HFFc6 (cell line): ENCODE data around the gene ZFP3. TPM values are rescaled to one million over a fixed set of nuclear protein-coding genes. Genes with fewer than 3 reads are reported as not detected.
A peak's percentile ranks its signal among the peaks of the same experiment; 100 is the strongest.
"Not testable (repeated sequence)": the region's sequence is repeated elsewhere in the genome, so short reads cannot be mapped to it uniquely, and the experiment has no call there.

Experiments
- DNase-seq: peaks from one replicate; pipeline ENCODE4 v3.0.0-alpha.2; 2018
- H3K27ac Mint-ChIP-seq: 2 replicates; pipeline ENCODE4 v1.8.0; 2020; ENCODE audit warnings: mild to moderate bottlenecking, mixed read lengths
- H3K27me3 Mint-ChIP-seq: 2 replicates; pipeline ENCODE4 v1.8.0; 2021; ENCODE audit warnings: mild to moderate bottlenecking, moderate library complexity, mixed read lengths; ENCODE audit not compliant: insufficient read depth
- H3K36me3 Mint-ChIP-seq: 2 replicates; pipeline ENCODE4 v1.8.0; 2021; ENCODE audit warnings: low read depth, mixed read lengths
- H3K4me1 Mint-ChIP-seq: 2 replicates; pipeline ENCODE4 v1.8.0; 2020; ENCODE audit warnings: low read depth, mixed read lengths
- H3K4me3 Mint-ChIP-seq: 2 replicates; pipeline ENCODE4 v1.8.0; 2020; ENCODE audit warnings: mild to moderate bottlenecking, moderate library complexity, mixed read lengths
- H3K9me3 Mint-ChIP-seq: 2 replicates; pipeline ENCODE4 v1.8.0; 2020; ENCODE audit warnings: mild to moderate bottlenecking, mixed read lengths
- total RNA-seq, 6 experiments: library from RNA; stranded (reverse); fragmentation: NEBNext Ultra II Directional; extraction: Animal tissue kit (Norgen Biotek cat#: 25700); gene quantifications; 2 replicates in 1 of 6; 3 replicates in 5 of 6; pipeline ENCODE4 v1.2.3, GENCODE V29; 2021
- TF ChIP-seq, protein P1 (sequence below): fragments of 200-600 bp; sonication (generic); IDR thresholded peaks from 2 replicates; pipeline ENCODE4 v1.5.0; 2021; ENCODE audit warnings: antibody characterized with exemption, mild to moderate bottlenecking

The ZFP3 gene
- total RNA-seq, 6 experiments from 2014 or later, result 0.09 to 0.19 (median 0.13) TPM; not detected in 1

DNA sequence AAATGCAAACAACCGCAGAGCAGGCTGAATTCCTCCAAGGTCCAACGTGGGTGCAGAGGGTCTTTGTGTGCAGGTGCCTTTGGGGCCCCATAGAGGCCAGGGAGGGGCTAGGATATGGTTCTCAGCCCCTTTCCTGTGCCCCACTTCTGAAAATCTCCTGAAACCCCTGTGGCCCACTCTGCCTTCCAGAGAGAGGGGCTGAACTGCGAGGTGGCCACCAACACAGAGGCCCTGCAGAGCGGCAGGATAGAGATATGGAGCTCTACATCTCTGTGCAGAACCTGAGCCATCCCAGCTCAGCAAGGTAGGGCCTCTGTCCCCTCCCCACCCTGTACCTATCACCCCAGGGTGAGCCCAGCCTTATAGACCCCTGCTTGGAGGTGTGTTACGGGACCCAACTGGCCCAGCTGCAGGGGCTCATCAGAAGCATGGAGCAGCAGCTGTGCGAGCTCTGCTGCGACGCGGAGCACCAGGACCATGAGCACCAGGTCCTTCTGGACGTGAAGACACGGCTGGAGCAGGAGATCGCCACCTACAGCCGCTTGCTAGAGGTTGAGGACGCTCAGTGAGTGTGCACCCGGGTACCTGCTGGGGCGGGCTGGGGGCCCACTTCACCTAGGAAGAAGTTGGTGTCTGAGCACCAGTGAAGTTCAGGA lies 43.0 kb downstream of the ZFP3 start:
- no peak overlapping the region for H3K27ac Mint-ChIP-seq
- H3K4me3 Mint-ChIP-seq, result peak overlapping the region; percentile 6; the same call in 1 of the 2 replicates
- TF ChIP-seq, protein P1, sequence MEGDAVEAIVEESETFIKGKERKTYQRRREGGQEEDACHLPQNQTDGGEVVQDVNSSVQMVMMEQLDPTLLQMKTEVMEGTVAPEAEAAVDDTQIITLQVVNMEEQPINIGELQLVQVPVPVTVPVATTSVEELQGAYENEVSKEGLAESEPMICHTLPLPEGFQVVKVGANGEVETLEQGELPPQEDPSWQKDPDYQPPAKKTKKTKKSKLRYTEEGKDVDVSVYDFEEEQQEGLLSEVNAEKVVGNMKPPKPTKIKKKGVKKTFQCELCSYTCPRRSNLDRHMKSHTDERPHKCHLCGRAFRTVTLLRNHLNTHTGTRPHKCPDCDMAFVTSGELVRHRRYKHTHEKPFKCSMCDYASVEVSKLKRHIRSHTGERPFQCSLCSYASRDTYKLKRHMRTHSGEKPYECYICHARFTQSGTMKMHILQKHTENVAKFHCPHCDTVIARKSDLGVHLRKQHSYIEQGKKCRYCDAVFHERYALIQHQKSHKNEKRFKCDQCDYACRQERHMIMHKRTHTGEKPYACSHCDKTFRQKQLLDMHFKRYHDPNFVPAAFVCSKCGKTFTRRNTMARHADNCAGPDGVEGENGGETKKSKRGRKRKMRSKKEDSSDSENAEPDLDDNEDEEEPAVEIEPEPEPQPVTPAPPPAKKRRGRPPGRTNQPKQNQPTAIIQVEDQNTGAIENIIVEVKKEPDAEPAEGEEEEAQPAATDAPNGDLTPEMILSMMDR, result no peak
- peaks cover 28% of the 10 kb centered on the region for H3K27me3 Mint-ChIP-seq
- H3K36me3 Mint-ChIP-seq, result no peaks in the 10 kb centered on the region
- H3K4me1 Mint-ChIP-seq, result no peaks in the 10 kb centered on the region
- no peaks in the 10 kb centered on the region; the same call in 1 of the 2 replicates for H3K9me3 Mint-ChIP-seq
- no peak for DNase-seq

DNA sequence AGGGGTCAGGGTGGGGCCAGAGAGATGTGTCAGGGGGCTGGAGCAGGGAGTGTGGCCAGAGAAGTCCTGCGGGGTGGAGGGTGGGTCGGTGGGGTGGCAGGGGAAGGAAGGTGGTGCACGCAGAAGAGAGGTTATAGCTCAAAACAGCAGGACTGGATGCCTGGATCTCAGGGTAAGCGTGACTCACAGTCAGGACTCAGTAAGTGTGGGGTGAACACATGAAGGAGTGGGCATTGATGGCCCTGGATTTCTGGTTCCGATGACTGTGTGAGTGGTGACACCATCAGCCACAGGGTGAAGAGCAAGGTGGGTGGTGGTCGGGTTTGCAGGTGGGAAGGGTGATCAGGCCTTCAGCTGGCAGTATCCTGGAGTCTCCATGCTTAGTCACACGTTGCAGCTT lies 43.8 kb downstream of the ZFP3 start:
- not testable (repeated sequence) for H3K9me3 Mint-ChIP-seq, H3K27ac Mint-ChIP-seq, H3K36me3 Mint-ChIP-seq, H3K4me1 Mint-ChIP-seq, DNase-seq
- H3K27me3 Mint-ChIP-seq, result peaks cover 32% of the 10 kb centered on the region
- H3K4me3 Mint-ChIP-seq, result peak overlapping the region; percentile 6; the same call in 1 of the 2 replicates

DNA sequence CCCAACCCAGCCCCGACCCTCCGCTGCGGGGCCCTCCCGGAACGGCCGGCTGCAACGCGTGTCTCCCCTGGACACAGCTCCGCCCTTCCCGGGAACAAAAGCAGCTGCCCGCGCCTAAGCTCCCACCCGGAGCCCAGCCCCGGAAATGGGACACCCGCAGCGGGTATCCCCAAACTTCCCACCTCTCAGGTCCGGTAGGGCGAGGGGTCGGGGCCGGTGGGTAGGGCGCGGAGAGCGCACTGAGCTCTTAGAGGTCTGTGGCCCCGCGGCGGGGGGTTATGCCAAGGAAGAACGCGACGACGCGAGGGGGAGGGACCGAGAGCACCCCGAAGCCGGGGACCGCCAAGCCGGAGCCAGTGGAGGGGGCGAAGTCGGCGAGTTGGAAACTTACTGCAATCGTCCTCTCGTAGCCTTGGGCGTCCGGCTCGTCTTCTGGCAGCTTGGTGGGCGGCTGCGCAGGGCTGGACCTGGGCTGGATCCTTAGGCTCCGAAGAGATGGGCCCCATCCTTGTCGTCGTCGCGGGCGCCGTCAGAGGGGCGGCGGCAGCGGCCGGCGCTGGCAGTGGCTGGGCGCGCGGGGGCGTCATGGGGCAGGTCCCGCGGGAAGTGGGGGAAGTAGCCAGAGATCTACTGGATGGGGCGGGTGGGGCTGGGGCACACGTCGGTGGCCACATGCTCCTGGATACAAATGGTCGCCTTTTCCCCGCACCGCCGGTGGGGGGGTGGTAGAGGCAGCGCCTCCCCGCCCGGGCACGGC lies 44.5 kb downstream of the ZFP3 start:
- no peak for DNase-seq
- Mint-ChIP-seq H3K27ac (no peak overlapping the region), H3K27me3 (peaks cover 37% of the 10 kb centered on the region), H3K4me3 (peak overlapping the region; percentile 65), H3K4me1 (no peaks in the 10 kb centered on the region), H3K9me3 (no peaks in the 10 kb centered on the region), H3K36me3 (no peaks in the 10 kb centered on the region)
- TF ChIP-seq, protein P1, result no peak

DNA sequence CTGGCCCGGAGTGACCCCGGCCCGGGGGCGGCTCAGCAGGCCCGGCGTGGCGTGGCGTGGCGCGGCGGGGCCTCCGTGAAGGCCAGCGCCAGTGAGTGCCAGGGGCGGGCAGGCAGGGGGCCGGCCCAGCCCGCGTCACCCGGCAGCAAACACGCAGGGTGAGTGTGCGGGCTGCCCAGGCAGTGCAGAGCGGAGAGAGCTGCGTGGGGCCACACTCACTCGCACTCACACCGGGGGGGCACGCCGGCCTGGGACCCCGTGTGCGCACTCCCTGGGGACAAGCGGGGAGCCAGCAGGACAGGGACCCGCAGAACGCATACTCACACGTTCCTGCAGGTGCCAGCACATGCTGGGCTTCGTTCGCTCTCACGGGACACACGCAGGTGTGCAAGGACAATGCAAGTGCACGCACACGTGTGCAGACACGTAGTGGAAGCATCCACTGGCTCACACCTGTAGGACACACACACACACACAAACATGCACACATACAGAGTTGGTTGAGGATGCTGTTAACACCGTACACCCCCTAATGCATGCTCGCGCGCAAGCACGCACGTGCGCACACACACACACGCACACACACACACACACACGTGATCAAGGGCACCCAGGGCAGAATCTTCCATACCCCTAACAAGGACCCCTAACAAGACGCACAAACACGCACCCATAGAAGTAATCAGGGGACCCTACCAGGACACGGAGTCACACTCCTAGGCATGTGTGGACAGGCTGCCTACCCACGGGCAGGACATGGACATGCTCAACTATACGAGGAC lies 45.3 kb downstream of the ZFP3 start:
- Mint-ChIP-seq H3K36me3 (no peaks in the 10 kb centered on the region), H3K27ac (no peak overlapping the region), H3K4me1 (no peaks in the 10 kb centered on the region), H3K27me3 (peaks cover 37% of the 10 kb centered on the region), H3K4me3 (no peak overlapping the region), H3K9me3 (no peaks in the 10 kb centered on the region)
- DNase-seq, result no peak
- TF ChIP-seq, protein P1, result no peak

DNA sequence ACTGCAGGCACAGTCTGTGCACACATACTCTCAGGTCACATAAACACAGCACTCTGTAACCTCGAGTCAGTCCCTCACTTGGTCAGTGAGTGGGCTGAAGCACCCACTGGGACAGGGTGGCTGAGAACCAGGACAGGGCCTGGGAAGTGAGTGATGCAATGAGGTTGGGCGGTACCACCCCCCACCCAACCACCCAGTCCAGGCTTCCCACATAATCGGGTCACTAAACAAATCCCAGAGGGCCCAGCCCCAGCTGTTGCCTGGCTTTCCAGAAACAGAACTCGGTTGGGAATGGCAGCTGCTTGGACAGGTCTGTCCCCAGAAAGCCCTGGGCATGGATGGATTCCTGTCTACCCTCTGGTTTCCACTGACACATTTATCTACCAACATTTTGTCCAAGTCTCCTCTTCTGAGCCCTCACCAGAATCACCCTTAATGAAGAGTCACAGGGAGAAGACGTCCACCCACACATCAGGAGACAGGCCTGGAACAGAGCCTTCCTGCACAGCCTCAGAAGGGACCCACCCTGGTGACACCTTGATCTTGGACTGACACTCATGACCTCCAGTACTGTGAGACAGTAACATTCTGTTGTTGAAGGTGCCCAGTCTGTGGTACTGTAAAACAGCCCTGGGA lies 46.0 kb downstream of the ZFP3 start:
- not testable (repeated sequence) for DNase-seq

DNA sequence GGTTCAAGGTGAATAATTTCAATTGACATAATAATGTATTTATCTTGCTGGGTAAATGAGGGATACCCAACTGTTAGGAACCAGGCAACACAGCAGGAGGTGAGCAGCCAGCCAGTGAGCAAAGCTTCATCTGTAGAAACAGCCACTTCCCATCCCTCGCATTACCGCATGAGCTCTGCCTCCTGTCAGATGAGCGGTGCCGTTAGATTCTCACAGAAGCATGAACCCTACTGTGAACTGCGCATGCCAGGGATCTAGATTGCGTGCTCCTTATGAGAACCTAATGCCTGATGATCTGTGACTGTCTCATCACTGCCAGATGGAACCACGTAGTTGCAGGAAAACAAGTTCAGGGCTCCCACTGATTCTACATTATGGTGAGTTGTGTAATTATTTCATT lies 46.6 kb downstream of the ZFP3 start:
- not testable (repeated sequence) for H3K27ac Mint-ChIP-seq, H3K9me3 Mint-ChIP-seq, DNase-seq, H3K36me3 Mint-ChIP-seq, H3K4me1 Mint-ChIP-seq, H3K4me3 Mint-ChIP-seq
- H3K27me3 Mint-ChIP-seq, result peaks cover 43% of the 10 kb centered on the region

More for the DNA sequence above, 46.0 kb downstream of the ZFP3 start:
- not testable (repeated sequence) for H3K9me3 Mint-ChIP-seq, H3K36me3 Mint-ChIP-seq, H3K27ac Mint-ChIP-seq, H3K4me1 Mint-ChIP-seq, H3K4me3 Mint-ChIP-seq
- H3K27me3 Mint-ChIP-seq, result peaks cover 37% of the 10 kb centered on the region
